Panc1 (cell line): ENCODE data around the gene VCPKMT. TPM values are rescaled to one million over a fixed set of nuclear protein-coding genes. Genes with fewer than 3 reads are reported as not detected.

Source experiments
- ATAC-seq: fragments of 200-7000 bp; cut with Tn5 transposase; 2 replicates; pipeline ENCODE4 v1.9.1; 2020; ENCODE audit warnings: mild to moderate bottlenecking, moderate library complexity
- BruUV-seq: library from RNA; stranded (reverse); fragments of 400-500 nt; replicated peaks from 2 replicates; lab custom pipeline; 2021; lab: Mats Ljungman, UMichigan
- CTCF ChIA-PET: fragments of 300-600 bp; sonication (Branson Sonifier 250); formaldehyde crosslinking; loops from one replicate; lab custom pipeline; 2022; ENCODE audit warnings: antibody characterized with exemption; lab: Charles Lee
- POLR2A ChIA-PET: fragments of 300-600 bp; sonication (Branson Sonifier 250); formaldehyde crosslinking; loops from one replicate; lab custom pipeline; 2022; ENCODE audit warnings: antibody characterized with exemption; lab: Charles Lee
- DNase-seq: peaks from one replicate; pipeline ENCODE4 v3.0.0-alpha.2; 2010; ENCODE audit warnings: low read depth, low spot score
- H3K27ac ChIP-seq: 2 replicates; pipeline ENCODE4 v1.5.1; 2011; ENCODE audit warnings: mild to moderate bottlenecking, low read length, inconsistent platforms
- H3K27me3 ChIP-seq: fragments of 200-500 bp; sonication (Bioruptor generic); 2 replicates; pipeline ENCODE4 v1.6.0; 2014; ENCODE audit warnings: low read length, inconsistent platforms; ENCODE audit not compliant: control insufficient read depth, insufficient read depth
- H3K36me3 ChIP-seq: fragments of 200-500 bp; sonication (Bioruptor generic); 2 replicates; pipeline ENCODE4 v1.5.1; 2014; ENCODE audit warnings: inconsistent platforms, mild to moderate bottlenecking, low read length, moderate library complexity; ENCODE audit not compliant: control insufficient read depth, insufficient read depth
- H3K4me1 ChIP-seq: 2 replicates; pipeline ENCODE4 v1.5.1; 2011; ENCODE audit warnings: inconsistent platforms, mild to moderate bottlenecking, low read length, moderate library complexity; ENCODE audit not compliant: control insufficient read depth, insufficient read depth
- H3K4me3 ChIP-seq, 2 experiments: 2 replicates each; pipeline ENCODE4 v1.5.1; 2011 to 2012; ENCODE audit warnings: low read depth in 2 of 2, low read length in 2 of 2, mild to moderate bottlenecking in 2 of 2, inconsistent platforms in 1 of 2, moderate library complexity in 1 of 2
- H3K9me3 ChIP-seq: fragments of 200-500 bp; sonication (Bioruptor generic); 2 replicates; pipeline ENCODE4 v1.5.1; 2014; ENCODE audit warnings: low read depth, mild to moderate bottlenecking, inconsistent platforms, low read length, moderate library complexity; ENCODE audit not compliant: control insufficient read depth, insufficient read depth
- CTCF ChIP-seq: fragments of 450-650 bp; IDR thresholded peaks from 2 replicates; pipeline ENCODE4 v1.5.1; 2017; ENCODE audit warnings: mild to moderate bottlenecking
- POLR2AphosphoS5 ChIP-seq: IDR thresholded peaks from 2 replicates; pipeline ENCODE4 v1.6.1; 2012; ENCODE audit warnings: mild to moderate bottlenecking, low read depth, low read length, moderate library complexity
- REST ChIP-seq, 2 experiments: IDR thresholded peaks; 2 replicates each; pipeline ENCODE4 v1.6.1; 2011 to 2012; ENCODE audit warnings: low read depth in 2 of 2, control low read depth in 1 of 2, low read length in 1 of 2, mild to moderate bottlenecking in 1 of 2, moderate library complexity in 1 of 2; ENCODE audit not compliant: insufficient read depth in 1 of 2
- SIN3A ChIP-seq: IDR thresholded peaks from 2 replicates; pipeline ENCODE4 v1.6.1; 2012; ENCODE audit warnings: low read depth, mild to moderate bottlenecking, low read length, moderate library complexity, borderline replicate concordance; ENCODE audit not compliant: insufficient read depth
- TCF7L2 ChIP-seq: IDR thresholded peaks from 2 replicates; pipeline ENCODE4 v1.6.1; 2011; ENCODE audit warnings: mild to moderate bottlenecking, low read depth, low read length, inconsistent platforms
- in situ Hi-C: cut with HindIII; loops from 2 replicates; pipeline ENCODE4 v1.10.0; 2016; ENCODE audit warnings: low sequenced_read_pairs, low pct_unique_long_range_greater_than_20kb
- intact Hi-C: fragments of 100-400 bp; cut with micrococcal nuclease; formaldehyde crosslinking; loops from one replicate; pipeline ENCODE4 v1.10.0; 2022; ENCODE audit not compliant: unreplicated experiment
- total RNA-seq: library from RNA; stranded (reverse); gene quantifications from one replicate; pipeline ENCODE4 v1.2.1, GENCODE V29; 2021; ENCODE audit not compliant: unreplicated experiment

VCPKMT gene
- total RNA-seq, 1 experiment from 2014 or later, result 6.1 TPM

GRCh38 chr14:50068496-50068895 lies 47.9 kb downstream of the VCPKMT start:
- Histone ChIP-seq H3K36me3 (no peaks in the 10 kb centered on the region), H3K27me3 (no peaks in the 10 kb centered on the region), H3K4me1 (0 out of 2 replicates have a peak, but pooled peaks cover 2% of the 10 kb centered on the region), H3K4me3 (no peak overlapping the region), H3K27ac (no peak overlapping the region), H3K9me3 (no peaks in the 10 kb centered on the region)
- ChIA-PET CTCF (no interaction called here), POLR2A (no interaction called here)
- no peak for ATAC-seq
- DNase-seq, result no peak
- BruUV-seq, result no TSS peak
- in situ Hi-C loops, result no loop called here
- TF ChIP-seq CTCF, result no peak
- TF ChIP-seq POLR2AphosphoS5, result no peak
- no peak for TF ChIP-seq SIN3A
- TF ChIP-seq TCF7L2, result no peak
- TF ChIP-seq REST (IDR thresholded peaks at IDR 0.05; ENCODE audit: insufficient read depth in 1 of 2, low read depth in 2 of 2, low read length in 1 of 2), result no peak
- intact Hi-C loops, result loop anchor here (10.0 kb wide), 1 partner anchor 94 kb away; no protein-coding TSS in a partner anchor

GRCh38 chr14:50067723-50068495 lies 48.5 kb downstream of the VCPKMT start:
- ChIA-PET POLR2A (interaction anchor here (0.5 to 0.6 kb wide), 2 partner anchors 77 to 307 kb away, joined by 4 to 5 read pairs; no protein-coding TSS in a partner anchor), CTCF (no interaction called here)
- intact Hi-C loops (loop anchor here (10.0 kb wide), 1 partner anchor 93 kb away; no protein-coding TSS in a partner anchor), in situ Hi-C loops (no loop called here)
- Histone ChIP-seq H3K9me3 (no peaks in the 10 kb centered on the region), H3K4me1 (peaks cover 2% of the 10 kb centered on the region; the same call in 1 of the 2 replicates), H3K36me3 (no peaks in the 10 kb centered on the region), H3K4me3 (no peak overlapping the region), H3K27ac (peak overlapping the region; percentile 12; the same call in 1 of the 2 replicates), H3K27me3 (no peaks in the 10 kb centered on the region)
- TF ChIP-seq REST (IDR thresholded peaks at IDR 0.05; ENCODE audit: insufficient read depth in 1 of 2, low read depth in 2 of 2, low read length in 1 of 2) (no peak), CTCF (no peak), POLR2AphosphoS5 (no peak), TCF7L2 (no peak)
- no TSS peak for BruUV-seq
- peak; percentile 59; the same call in 1 of the 2 replicates for ATAC-seq
- DNase-seq, result no peak
